Right lobe of liver (tissue), 6 donors: ENCODE data around the gene MALAT1. TPM values are rescaled to one million over a fixed set of nuclear protein-coding genes. Genes with fewer than 3 reads are reported as not detected.
A peak's percentile ranks its signal among the peaks of the same experiment; 100 is the strongest.

Experiments
- ATAC-seq, 4 donors: fragments of 200-7000 bp; cut with Tn5 transposase; one replicate each; pipeline ENCODE4 v1.9.1; 2020; ENCODE audit warnings: mild to moderate bottlenecking in 4 of 4, moderate library complexity in 4 of 4
- DNase-seq, 3 donors: peaks; one replicate each; pipeline ENCODE4 v3.0.0-alpha.2; 2020
- H3K27ac ChIP-seq, 3 donors: fragments of 200-600 bp; one replicate each; pipeline ENCODE4 v1.8.0; 2022
- H3K27me3 ChIP-seq, 2 donors: fragments of 200-600 bp; one replicate each; pipeline ENCODE4 v1.8.0; 2022
- H3K36me3 ChIP-seq, 4 donors: fragments of 200-600 bp; sonication (generic) in 1 of 4; one replicate each; pipeline versions ENCODE4 v1.5.1 to v1.8.0; 2017 to 2022; ENCODE audit warnings: control low read depth in 1 of 4
- H3K4me1 ChIP-seq, 4 donors: fragments of 200-600 bp; sonication (generic) in 1 of 4; one replicate each; pipeline versions ENCODE4 v1.5.1 to v1.8.0; 2017 to 2022; ENCODE audit warnings: control low read depth in 1 of 4
- H3K4me3 ChIP-seq, 3 donors: fragments of 200-600 bp; one replicate each; pipeline ENCODE4 v1.8.0; 2022
- H3K9me3 ChIP-seq, 4 donors: fragments of 200-600 bp; sonication (generic) in 1 of 4; one replicate each; pipeline versions ENCODE4 v1.5.1 to v1.8.0; 2017 to 2022; ENCODE audit warnings: control low read depth in 1 of 4
- CTCF ChIP-seq, 4 donors: fragments of 200-600 bp in 3 of 4; fragments of 450-650 bp in 1 of 4; IDR thresholded peaks; one replicate each; pipeline versions ENCODE4 v1.5.1 to v1.8.0; 2016 to 2022; ENCODE audit warnings: antibody characterized with exemption in 4 of 4, mild to moderate bottlenecking in 2 of 4
- POLR2A ChIP-seq: fragments of 450-650 bp; IDR thresholded peaks from one replicate; pipeline ENCODE4 v1.6.1; 2017; ENCODE audit warnings: antibody characterized with exemption, mild to moderate bottlenecking
- WGBS: methylation state at CpG from one replicate; pipeline ENCODE4 v1.1.6; 2018; ENCODE audit warnings: low coverage, low lambda C conversion rate; ENCODE audit not compliant: insufficient coverage; ENCODE audit errors: missing lambda C conversion rate; 5-methylcytosine and 5-hydroxymethylcytosine counted together
- intact Hi-C, 2 donors: fragments of 100-400 bp; cut with DNase I; formaldehyde crosslinking; loops; one replicate each; pipeline versions ENCODE4 v1.11.2 to v1.14.1; 2022
- total RNA-seq, 6 experiments: library from RNA; depleted of rRNA in 2 of 6; stranded (reverse); fragments of >200 nt in 2 of 6; fragmentation: NEBNext Ultra II Directional in 3 of 6; extraction: Animal tissue kit (Norgen Biotek cat#: 25700) in 3 of 6; gene quantifications; one replicate each; pipeline versions ENCODE4 v1.1.0 to v1.2.4, GENCODE V29; 2016 to 2023
- donor health status: DM: no; HTN: yes; CAD: no.
- donor health status: DM: no; HTN: no; CAD: no.
- donor health status: DM: no; HTN: no; CAD: no.
- donor health status: DM: no; HTN: yes; CAD: no.
- donor health status: DM: no; HTN: yes; CAD: no.

MALAT1 gene
- total RNA-seq, 6 experiments from 2014 or later = 2,716 to 5,163 (median 3,933) TPM

- WGBS = 0% methylated on average over 2 of the region's 2 CpGs
- ATAC-seq (no peak), DNase-seq (no peak)
- no peak for TF ChIP-seq POLR2A
- TF ChIP-seq CTCF (IDR thresholded peaks at IDR 0.05) = no peak
- Histone ChIP-seq H3K27ac (peak overlapping the region; percentile 99 to 100 (median 100)), H3K27me3 (no peaks in the 10 kb centered on the region), H3K4me1 (peaks cover 0 to 42% (median 4%) of the 10 kb centered on the region in 4 donors), H3K4me3 (peak overlapping the region; percentile 61 to 75 (median 67)), H3K9me3 (no peaks in the 10 kb centered on the region), H3K36me3 (peaks cover 11 to 43% (median 30%) of the 10 kb centered on the region in 4 donors)
- intact Hi-C loops = no loop called here
Observed at GRCh38 chr11:65501186-65501471, 2.3 kb downstream of the MALAT1 start.

GRCh38 chr11:65501472-65502273 is 2.8 kb downstream of the MALAT1 start:
- H3K27me3 ChIP-seq = no peaks in the 10 kb centered on the region
- peak in 1 of 3 donors; percentile 18 for DNase-seq
- peak overlapping the region; percentile 61 to 75 (median 67) for H3K4me3 ChIP-seq
- peaks cover 13 to 49% (median 32%) of the 10 kb centered on the region in 4 donors for H3K36me3 ChIP-seq
- H3K27ac ChIP-seq = peak overlapping the region; percentile 99 to 100 (median 100)
- no peak for ATAC-seq
- intact Hi-C loops = no loop called here
- no peaks in the 10 kb centered on the region for H3K9me3 ChIP-seq
- H3K4me1 ChIP-seq = peaks cover 0 to 40% (median 2%) of the 10 kb centered on the region in 4 donors
- WGBS = 0% methylated on average over 3 of the region's 3 CpGs
- TF ChIP-seq CTCF (IDR thresholded peaks at IDR 0.05) = no peak
- peak; percentile 23 for TF ChIP-seq POLR2A

- TF ChIP-seq POLR2A = no peak
- no peak for TF ChIP-seq CTCF (IDR thresholded peaks at IDR 0.05)
- no peaks in the 10 kb centered on the region for H3K9me3 ChIP-seq
- H3K27me3 ChIP-seq = no peaks in the 10 kb centered on the region
- ATAC-seq (no peak), DNase-seq (no peak)
- peak overlapping the region; percentile 61 to 75 (median 67) for H3K4me3 ChIP-seq
- H3K27ac ChIP-seq = peak overlapping the region; percentile 99 to 100 (median 100)
- peaks cover 0 to 36% (median 0%) of the 10 kb centered on the region in 4 donors for H3K4me1 ChIP-seq
- peaks cover 13 to 49% (median 33%) of the 10 kb centered on the region in 4 donors for H3K36me3 ChIP-seq
- intact Hi-C loops = no loop called here
Observed at GRCh38 chr11:65502274-65502554, 3.4 kb downstream of the MALAT1 start.

GRCh38 chr11:65502555-65503367 is 3.9 kb downstream of the MALAT1 start:
- Histone ChIP-seq H3K36me3 (peaks cover 13 to 49% (median 33%) of the 10 kb centered on the region in 4 donors), H3K27ac (peak overlapping the region; percentile 99 to 100 (median 100)), H3K4me3 (peak overlapping the region; percentile 61 to 75 (median 67)), H3K27me3 (no peaks in the 10 kb centered on the region), H3K9me3 (no peaks in the 10 kb centered on the region), H3K4me1 (peaks cover 0 to 36% (median 0%) of the 10 kb centered on the region in 4 donors)
- intact Hi-C loops = no loop called here
- DNase-seq = peak in 1 of 3 donors; percentile 9
- WGBS = 0% methylated on average over 6 of the region's 6 CpGs
- ATAC-seq = peak in 1 of 4 donors; percentile 1
- no peak for TF ChIP-seq CTCF (IDR thresholded peaks at IDR 0.05)
- no peak for TF ChIP-seq POLR2A
